NCI-H748 (cell line): ENCODE results near the gene CCL11.

Experiments
- DNase-seq: peaks from one replicate; lab custom pipeline; 2025; ENCODE audit not compliant: unreplicated experiment; lab: John Stamatoyannopoulos, UW

Gene CCL11

GRCh38 chr17:34285286-34285792 lies at the start of gene CCL11:
Gene CCL11, plus strand, starts transcription at chr17:34285742. Its CDS starts 67 bp downstream, at chr17:34285809.
- no peak for DNase-seq

GRCh38 chr17:34236281-34236892 lies 49.2 kb upstream of the CCL11 start:
- no peak for DNase-seq

GRCh38 chr17:34237458-34237857 lies 48.1 kb upstream of the CCL11 start:
- no peak for DNase-seq

- no peak for DNase-seq
Measured at GRCh38 chr17:34241062-34241461, 44.5 kb upstream of the CCL11 start.

- no peak for DNase-seq
Measured at GRCh38 chr17:34242587-34243363, 42.8 kb upstream of the CCL11 start.

GRCh38 chr17:34243364-34244320 lies 41.9 kb upstream of the CCL11 start:
- DNase-seq, result no peak

GRCh38 chr17:34245351-34245905 lies 40.1 kb upstream of the CCL11 start:
- no peak for DNase-seq

- DNase-seq, result no peak
Measured at GRCh38 chr17:34246446-34246845, 39.1 kb upstream of the CCL11 start.

- no peak for DNase-seq
Measured at GRCh38 chr17:34246881-34247280, 38.7 kb upstream of the CCL11 start.

- DNase-seq, result no peak
Measured at GRCh38 chr17:34248511-34249024, 37.0 kb upstream of the CCL11 start.

- no peak for DNase-seq
Measured at GRCh38 chr17:34249061-34249460, 36.5 kb upstream of the CCL11 start.

- no peak for DNase-seq
Measured at GRCh38 chr17:34249478-34249877, 36.1 kb upstream of the CCL11 start.

- DNase-seq, result no peak
Measured at GRCh38 chr17:34251186-34251585, 34.4 kb upstream of the CCL11 start.

GRCh38 chr17:34252095-34252443 lies 33.5 kb upstream of the CCL11 start:
- no peak for DNase-seq

- DNase-seq, result no peak
Measured at GRCh38 chr17:34252444-34253138, 33.0 kb upstream of the CCL11 start.

GRCh38 chr17:34253139-34253525 lies 32.4 kb upstream of the CCL11 start:
- no peak for DNase-seq

GRCh38 chr17:34254146-34254545 lies 31.4 kb upstream of the CCL11 start:
- DNase-seq, result no peak

- DNase-seq, result peak; percentile 52
Measured at GRCh38 chr17:34254651-34255380, 30.7 kb upstream of the CCL11 start, which contains the start of gene CCL2. Gene CCL2, plus strand, starts transcription at chr17:34255285. Its CDS starts 65 bp downstream, at chr17:34255350.

GRCh38 chr17:34255381-34255732 lies 30.2 kb upstream of the CCL11 start:
- DNase-seq, result no peak

- DNase-seq, result no peak
Measured at GRCh38 chr17:34255841-34256240, 29.7 kb upstream of the CCL11 start.
